AG09319 (cell line): Measurements from ENCODE around the gene ARL16.

Experiments used
- DNase-seq: peaks from one replicate; pipeline ENCODE4 v3.0.0-alpha.2; 2010; ENCODE audit warnings: low read depth; ENCODE audit errors: extremely low read depth
- TF ChIP-seq, protein P1 (sequence below): IDR thresholded peaks from 2 replicates; pipeline ENCODE4 v1.5.1; 2011; ENCODE audit warnings: low read depth, mild to moderate bottlenecking, inconsistent platforms, low read length, moderate library complexity

ARL16 gene

DNA sequence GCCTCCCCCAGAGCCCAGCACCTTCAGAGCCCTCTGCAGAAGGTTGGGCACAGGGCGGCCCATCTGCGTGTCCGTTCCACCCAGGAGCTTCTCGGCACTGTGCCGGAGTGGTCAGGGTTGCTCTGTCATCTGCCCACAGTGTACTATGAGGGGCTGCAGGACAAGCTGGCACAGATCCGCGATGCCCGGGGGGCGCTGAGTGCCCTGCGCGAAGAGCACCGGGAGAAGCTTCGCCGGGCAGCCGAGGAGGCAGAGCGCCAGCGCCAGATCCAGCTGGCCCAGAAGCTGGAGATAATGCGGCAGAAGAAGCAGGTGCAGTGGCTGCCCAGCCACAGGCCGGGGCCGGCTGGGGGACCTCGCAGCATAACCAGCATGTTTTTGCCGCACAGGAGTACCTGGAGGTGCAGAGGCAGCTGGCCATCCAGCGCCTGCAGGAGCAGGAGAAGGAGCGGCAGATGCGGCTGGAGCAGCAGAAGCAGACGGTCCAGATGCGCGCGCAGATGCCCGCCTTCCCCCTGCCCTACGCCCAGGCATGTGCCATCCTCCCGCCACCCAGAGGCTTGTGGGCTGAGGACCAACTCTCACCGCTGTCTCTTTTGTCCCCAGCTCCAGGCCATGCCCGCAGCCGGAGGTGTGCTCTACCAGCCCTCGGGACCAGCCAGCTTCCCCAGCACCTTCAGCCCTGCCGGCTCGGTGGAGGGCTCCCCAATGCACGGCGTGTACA is 12.8 kb upstream of the ARL16 start:
- TF ChIP-seq, protein P1, sequence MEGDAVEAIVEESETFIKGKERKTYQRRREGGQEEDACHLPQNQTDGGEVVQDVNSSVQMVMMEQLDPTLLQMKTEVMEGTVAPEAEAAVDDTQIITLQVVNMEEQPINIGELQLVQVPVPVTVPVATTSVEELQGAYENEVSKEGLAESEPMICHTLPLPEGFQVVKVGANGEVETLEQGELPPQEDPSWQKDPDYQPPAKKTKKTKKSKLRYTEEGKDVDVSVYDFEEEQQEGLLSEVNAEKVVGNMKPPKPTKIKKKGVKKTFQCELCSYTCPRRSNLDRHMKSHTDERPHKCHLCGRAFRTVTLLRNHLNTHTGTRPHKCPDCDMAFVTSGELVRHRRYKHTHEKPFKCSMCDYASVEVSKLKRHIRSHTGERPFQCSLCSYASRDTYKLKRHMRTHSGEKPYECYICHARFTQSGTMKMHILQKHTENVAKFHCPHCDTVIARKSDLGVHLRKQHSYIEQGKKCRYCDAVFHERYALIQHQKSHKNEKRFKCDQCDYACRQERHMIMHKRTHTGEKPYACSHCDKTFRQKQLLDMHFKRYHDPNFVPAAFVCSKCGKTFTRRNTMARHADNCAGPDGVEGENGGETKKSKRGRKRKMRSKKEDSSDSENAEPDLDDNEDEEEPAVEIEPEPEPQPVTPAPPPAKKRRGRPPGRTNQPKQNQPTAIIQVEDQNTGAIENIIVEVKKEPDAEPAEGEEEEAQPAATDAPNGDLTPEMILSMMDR, result no peak
- no peak for DNase-seq

DNA sequence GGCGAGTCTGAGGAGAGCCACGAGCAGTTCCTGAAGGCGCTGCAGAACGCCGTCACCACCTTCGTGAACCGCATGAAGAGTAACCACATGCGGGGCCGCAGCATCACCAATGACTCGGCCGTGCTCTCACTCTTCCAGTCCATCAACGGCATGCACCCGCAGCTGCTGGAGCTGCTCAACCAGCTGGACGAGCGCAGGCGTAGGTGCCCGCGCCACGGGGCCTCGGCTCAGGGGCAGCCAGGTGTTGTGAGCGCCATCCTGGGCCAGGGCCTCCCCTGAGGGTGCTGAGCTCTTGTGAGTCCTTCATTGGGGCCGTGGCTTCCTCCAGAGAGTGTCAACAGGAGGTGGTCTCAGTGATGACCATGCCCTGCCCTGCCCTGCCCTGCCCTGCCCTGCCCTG is 12.2 kb upstream of the ARL16 start:
- no peak for DNase-seq
- TF ChIP-seq, protein P1, result no peak

DNA sequence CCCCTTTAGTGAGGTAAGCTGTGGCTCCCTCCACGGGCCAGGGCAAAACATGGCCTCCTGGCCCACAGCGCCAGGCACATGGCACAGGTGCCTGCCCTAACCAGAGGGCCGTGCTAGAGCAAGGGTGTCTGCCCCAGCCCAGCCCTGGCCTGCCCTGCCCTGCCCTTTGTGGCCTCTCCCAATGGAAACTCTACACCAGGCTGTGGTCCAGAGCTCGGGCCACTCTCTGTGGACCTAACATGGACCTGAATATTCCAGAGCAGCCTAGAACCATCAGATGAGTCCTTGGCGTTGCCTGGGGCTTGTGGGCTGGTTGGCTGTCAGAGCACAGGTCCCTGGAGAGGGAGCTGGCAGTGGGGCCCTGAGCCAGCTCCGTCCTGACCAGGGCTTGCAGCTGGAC is 11.6 kb upstream of the ARL16 start:
- no peak for DNase-seq
- TF ChIP-seq, protein P1, result no peak

DNA sequence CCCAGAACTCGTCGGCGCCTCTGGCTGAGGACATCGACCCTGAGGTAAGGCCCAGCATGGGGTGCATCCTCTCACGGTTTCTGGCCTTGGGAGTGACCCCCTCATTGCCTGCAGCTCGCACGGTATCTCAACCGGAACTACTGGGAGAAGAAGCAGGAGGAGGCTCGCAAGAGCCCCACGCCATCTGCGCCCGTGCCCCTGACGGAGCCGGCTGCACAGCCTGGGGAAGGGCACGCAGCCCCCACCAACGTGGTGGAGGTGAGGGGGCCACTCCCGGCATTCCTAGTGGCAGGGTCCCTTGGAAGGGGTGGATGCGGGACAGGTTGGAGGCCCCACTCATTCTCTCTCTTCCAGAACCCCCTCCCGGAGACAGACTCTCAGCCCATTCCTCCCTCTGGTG is 11.2 kb upstream of the ARL16 start:
- TF ChIP-seq, protein P1, result no peak
- no peak for DNase-seq

DNA sequence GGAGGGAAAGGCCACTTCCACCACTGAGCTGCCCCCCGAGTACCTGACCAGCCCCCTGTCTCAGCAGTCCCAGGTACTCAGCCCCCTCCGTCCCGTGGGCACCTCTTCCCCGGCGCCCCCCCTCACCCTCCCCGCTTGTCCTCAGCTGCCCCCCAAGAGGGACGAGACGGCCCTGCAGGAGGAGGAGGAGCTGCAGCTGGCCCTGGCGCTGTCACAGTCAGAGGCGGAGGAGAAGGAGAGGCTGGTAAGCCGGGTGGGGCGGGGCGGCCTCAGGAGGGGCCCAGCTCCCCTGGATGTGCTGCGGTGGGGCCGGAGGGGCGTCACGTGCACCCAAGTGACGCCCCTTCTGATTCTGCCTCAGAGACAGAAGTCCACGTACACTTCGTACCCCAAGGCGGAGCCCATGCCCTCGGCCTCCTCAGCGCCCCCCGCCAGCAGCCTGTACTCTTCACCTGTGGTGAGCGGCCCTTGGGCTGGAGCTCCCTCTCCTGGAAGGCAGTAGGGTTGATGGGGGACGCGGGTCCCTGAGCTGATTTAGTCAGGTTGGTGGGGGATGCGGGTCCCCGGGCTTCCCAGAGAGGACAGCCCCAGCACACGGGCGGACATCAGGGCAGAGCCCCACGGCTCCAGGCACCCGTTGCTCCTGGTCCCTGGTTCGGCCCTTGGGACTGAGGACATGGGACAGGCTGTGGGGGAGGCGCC is 10.1 kb upstream of the ARL16 start:
- TF ChIP-seq, protein P1, result no peak
- no peak for DNase-seq

DNA sequence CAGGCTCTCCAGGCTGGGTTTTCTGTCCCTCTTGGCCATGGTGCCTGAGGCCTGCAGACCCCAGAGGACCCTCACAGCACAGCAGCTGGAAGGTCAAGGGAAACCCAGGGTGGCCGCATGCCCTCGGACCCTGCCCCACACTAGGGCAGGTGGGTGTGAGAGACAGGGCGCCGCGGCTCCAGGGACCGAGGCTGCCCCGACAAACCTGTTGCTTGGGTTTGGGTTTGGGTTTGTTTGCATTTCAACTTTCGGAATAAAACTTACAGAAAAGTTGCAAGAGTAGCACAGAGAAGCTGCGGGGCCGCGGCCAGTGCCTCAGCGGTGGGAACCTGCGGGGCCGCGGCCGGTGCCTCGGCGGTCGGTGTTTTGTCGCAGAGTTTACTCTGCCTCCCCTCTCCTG is 8.0 kb upstream of the ARL16 start:
- TF ChIP-seq, protein P1, result no peak
- DNase-seq, result no peak

DNA sequence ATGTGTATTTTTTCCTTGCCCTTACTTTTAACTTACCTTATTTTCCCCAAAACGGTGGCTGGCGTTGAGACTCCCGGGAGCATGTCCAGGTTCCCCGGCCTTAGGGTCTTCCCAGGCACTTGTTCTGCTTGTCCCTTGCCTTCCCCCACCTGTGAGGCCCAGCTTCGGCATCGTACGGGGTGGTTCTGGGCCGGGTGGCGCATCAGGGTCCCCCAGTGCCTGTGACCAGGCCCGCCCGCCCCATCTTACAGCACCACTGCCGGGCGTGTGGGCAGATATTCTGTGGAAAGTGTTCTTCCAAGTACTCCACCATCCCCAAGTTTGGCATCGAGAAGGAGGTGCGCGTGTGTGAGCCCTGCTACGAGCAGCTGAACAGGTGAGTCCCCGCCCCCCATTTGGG is 7.6 kb upstream of the ARL16 start:
- DNase-seq, result no peak
- TF ChIP-seq, protein P1, result no peak
